OCI-LY7 (cell line): ENCODE results near the gene SNX25. TPM values are rescaled to one million over a fixed set of nuclear protein-coding genes. Genes with fewer than 3 reads are reported as not detected.

ENCODE experiments used
- BruUV-seq: library from RNA; stranded (reverse); fragments of 400-500 nt; replicated peaks from 2 replicates; lab custom pipeline; 2021; lab: Mats Ljungman, UMichigan
- CTCF ChIA-PET: fragments of 300-600 bp; sonication (Branson Sonifier 250); formaldehyde crosslinking; loops from one replicate; lab custom pipeline; 2022; ENCODE audit warnings: antibody characterized with exemption; ENCODE audit not compliant: unreplicated experiment; lab: Charles Lee
- POLR2A ChIA-PET: fragments of 300-600 bp; sonication (Branson Sonifier 250); formaldehyde crosslinking; loops from one replicate; lab custom pipeline; 2022; ENCODE audit warnings: antibody characterized with exemption; lab: Charles Lee
- DNase-seq: peaks from one replicate; pipeline ENCODE4 v3.0.0-alpha.2; 2015; ENCODE audit warnings: low spot score
- H2AFZ ChIP-seq: fragments of 200-600 bp; sonication (generic), shearing (Covaris generic); 2 replicates; pipeline ENCODE4 v1.6.1; 2014; ENCODE audit warnings: mild to moderate bottlenecking, antibody characterized with exemption, low read length, moderate library complexity
- H3K27ac ChIP-seq: fragments of 200-600 bp; sonication (generic); 2 replicates; pipeline ENCODE4 v1.5.1; 2014; ENCODE audit warnings: mixed run types, low read depth, mild to moderate bottlenecking, moderate library complexity, low read length, inconsistent platforms; ENCODE audit not compliant: poor library complexity, severe bottlenecking
- H3K36me3 ChIP-seq: fragments of 200-600 bp; sonication (generic); 2 replicates; pipeline ENCODE4 v1.6.1; 2014; ENCODE audit warnings: mild to moderate bottlenecking, antibody characterized with exemption, low read length, moderate library complexity, mixed read lengths; ENCODE audit not compliant: insufficient read depth
- H3K4me1 ChIP-seq: fragments of 200-600 bp; sonication (generic); 2 replicates; pipeline ENCODE4 v1.5.1; 2014; ENCODE audit warnings: mild to moderate bottlenecking, low read length; ENCODE audit not compliant: insufficient read depth, poor library complexity, severe bottlenecking
- H3K4me2 ChIP-seq: fragments of 200-600 bp; sonication (generic); 2 replicates; pipeline ENCODE4 v1.6.1; 2014; ENCODE audit warnings: mild to moderate bottlenecking, low read length
- H3K4me3 ChIP-seq: fragments of 200-600 bp; sonication (generic); 2 replicates; pipeline ENCODE4 v1.5.1; 2014; ENCODE audit warnings: mild to moderate bottlenecking, low read depth, low read length; ENCODE audit not compliant: poor library complexity, severe bottlenecking
- H3K79me2 ChIP-seq: fragments of 200-600 bp; sonication (generic); 2 replicates; pipeline ENCODE4 v1.6.1; 2016; ENCODE audit warnings: low read depth, mild to moderate bottlenecking, low read length, moderate library complexity, mixed read lengths; ENCODE audit not compliant: insufficient read depth
- H3K9me2 ChIP-seq: fragments of 200-600 bp; sonication (generic); 2 replicates; pipeline ENCODE4 v1.6.1; 2016; ENCODE audit warnings: mild to moderate bottlenecking, low read length, mixed read lengths; ENCODE audit not compliant: insufficient read depth
- H3K9me3 ChIP-seq: fragments of 200-600 bp; sonication (generic); 2 replicates; pipeline ENCODE4 v1.6.1; 2014; ENCODE audit warnings: mild to moderate bottlenecking, mixed run types, low read length, mixed read lengths
- H4K20me1 ChIP-seq: fragments of 200-600 bp; sonication (generic); 2 replicates; pipeline ENCODE4 v1.6.1; 2014; ENCODE audit warnings: mild to moderate bottlenecking, antibody characterized with exemption, low read length, moderate library complexity, mixed read lengths; ENCODE audit not compliant: insufficient read depth
- EZH2phosphoT487 ChIP-seq: fragments of 200-600 bp; sonication (generic); IDR thresholded peaks from 2 replicates; pipeline ENCODE4 v1.6.1; 2018; ENCODE audit warnings: low read depth, borderline replicate concordance, mild to moderate bottlenecking, mixed run types, antibody characterized with exemption, low read length, moderate library complexity, mixed read lengths
- intact Hi-C: fragments of 100-400 bp; cut with micrococcal nuclease; formaldehyde crosslinking; loops from one replicate; pipeline ENCODE4 v1.10.0; 2022; ENCODE audit not compliant: unreplicated experiment
- total RNA-seq, 2 experiments: library from RNA; depleted of rRNA in 1 of 2; stranded (reverse); fragments of >200 nt in 1 of 2; shearing (Covaris generic) in 1 of 2; gene quantifications; 2 replicates each; pipeline ENCODE4 v1.2.3, GENCODE V29; 2014 to 2022
- TF ChIP-seq, protein P1 (sequence below): fragments of 200-600 bp; sonication (generic); conservative IDR thresholded peaks from 2 replicates; pipeline ENCODE4 v1.5.1; 2014; ENCODE audit warnings: mild to moderate bottlenecking, antibody characterized with exemption, low read length, moderate library complexity, mixed read lengths

Gene SNX25
- total RNA-seq, 2 experiments from 2014 or later = 33.7 to 55.6 TPM

GRCh38 chr4:185167234-185167633 is 42.2 kb upstream of the SNX25 start:
- CTCF ChIA-PET = interaction anchor here (0.6 kb wide), 1 partner anchor 142 kb away, joined by 3 read pairs; no protein-coding TSS in a partner anchor
- H3K4me3 ChIP-seq = no peak overlapping the region
- no peak overlapping the region for H2AFZ ChIP-seq
- no peaks in the 10 kb centered on the region for H3K9me3 ChIP-seq
- H3K27ac ChIP-seq = no peak overlapping the region
- peaks cover 3% of the 10 kb centered on the region; the same call in 1 of the 2 replicates for H3K79me2 ChIP-seq
- DNase-seq = no peak
- H3K4me2 ChIP-seq = no peak overlapping the region
- TF ChIP-seq, protein P1, sequence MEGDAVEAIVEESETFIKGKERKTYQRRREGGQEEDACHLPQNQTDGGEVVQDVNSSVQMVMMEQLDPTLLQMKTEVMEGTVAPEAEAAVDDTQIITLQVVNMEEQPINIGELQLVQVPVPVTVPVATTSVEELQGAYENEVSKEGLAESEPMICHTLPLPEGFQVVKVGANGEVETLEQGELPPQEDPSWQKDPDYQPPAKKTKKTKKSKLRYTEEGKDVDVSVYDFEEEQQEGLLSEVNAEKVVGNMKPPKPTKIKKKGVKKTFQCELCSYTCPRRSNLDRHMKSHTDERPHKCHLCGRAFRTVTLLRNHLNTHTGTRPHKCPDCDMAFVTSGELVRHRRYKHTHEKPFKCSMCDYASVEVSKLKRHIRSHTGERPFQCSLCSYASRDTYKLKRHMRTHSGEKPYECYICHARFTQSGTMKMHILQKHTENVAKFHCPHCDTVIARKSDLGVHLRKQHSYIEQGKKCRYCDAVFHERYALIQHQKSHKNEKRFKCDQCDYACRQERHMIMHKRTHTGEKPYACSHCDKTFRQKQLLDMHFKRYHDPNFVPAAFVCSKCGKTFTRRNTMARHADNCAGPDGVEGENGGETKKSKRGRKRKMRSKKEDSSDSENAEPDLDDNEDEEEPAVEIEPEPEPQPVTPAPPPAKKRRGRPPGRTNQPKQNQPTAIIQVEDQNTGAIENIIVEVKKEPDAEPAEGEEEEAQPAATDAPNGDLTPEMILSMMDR = no peak
- no peak for TF ChIP-seq EZH2phosphoT487
- no TSS peak for BruUV-seq
- intact Hi-C loops = no loop called here
- peaks cover 17% of the 10 kb centered on the region for H3K4me1 ChIP-seq
- H3K9me2 ChIP-seq = no peaks in the 10 kb centered on the region
- H3K36me3 ChIP-seq = peaks cover 68% of the 10 kb centered on the region
- POLR2A ChIA-PET = interaction anchor here (0.6 to 1.6 kb wide), 6 partner anchors 10 to 858 kb away, joined by 3 to 8 read pairs (median 6); partner anchors contain the start of gene SLC25A4
- no peaks in the 10 kb centered on the region for H4K20me1 ChIP-seq

DNA sequence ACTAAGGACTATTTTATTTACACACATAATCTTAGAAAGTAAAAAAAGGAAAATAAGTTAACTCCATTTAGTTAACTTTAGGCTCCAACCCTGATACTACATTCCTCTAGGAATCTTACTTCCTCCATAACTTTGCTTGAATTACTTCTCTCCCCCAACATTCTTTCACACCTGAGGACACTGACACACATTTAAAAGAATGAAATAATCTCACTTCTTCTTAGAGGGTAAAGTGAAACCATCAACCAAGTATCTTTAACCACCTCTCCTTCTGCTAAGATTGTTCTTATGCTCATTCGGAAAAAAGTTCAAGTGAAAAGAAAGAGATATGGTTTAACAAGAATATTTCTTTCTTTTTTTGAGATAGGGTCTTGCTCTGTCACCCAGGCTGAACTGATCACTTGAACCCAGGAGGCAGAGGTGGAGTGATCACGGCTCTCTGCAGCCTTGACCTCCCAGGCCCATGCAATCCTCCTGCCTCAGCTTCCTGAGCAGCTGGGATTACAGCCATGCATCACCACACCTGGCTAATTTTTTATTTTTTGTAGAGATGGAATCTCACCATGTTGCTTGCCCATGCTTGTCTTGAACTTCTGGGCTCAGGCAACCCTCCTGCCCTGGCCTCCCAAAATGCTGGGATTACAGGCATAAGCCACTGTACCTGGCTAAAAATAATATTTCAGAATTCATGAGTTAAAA is 37.9 kb upstream of the SNX25 start:
- Histone ChIP-seq H3K27ac (peak overlapping the region; percentile 79), H3K4me1 (peaks cover 26% of the 10 kb centered on the region), H3K79me2 (peaks cover 3% of the 10 kb centered on the region; the same call in 1 of the 2 replicates), H4K20me1 (no peaks in the 10 kb centered on the region), H3K4me2 (peak overlapping the region; percentile 58), H3K9me2 (no peaks in the 10 kb centered on the region), H3K4me3 (peak overlapping the region; percentile 16), H3K36me3 (peaks cover 65% of the 10 kb centered on the region), H2AFZ (no peak overlapping the region), H3K9me3 (no peaks in the 10 kb centered on the region)
- intact Hi-C loops = no loop called here
- BruUV-seq = no TSS peak
- POLR2A ChIA-PET = interaction anchor here (0.5 to 2.0 kb wide), 8 partner anchors 10 to 522 kb away, joined by 3 to 5 read pairs (median 3); partner anchors contain the start of genes CASP3, PRIMPOL and SLC25A4
- CTCF ChIA-PET = no interaction called here
- TF ChIP-seq, protein P1 = no peak
- TF ChIP-seq EZH2phosphoT487 = no peak
- DNase-seq = peak; percentile 52

DNA sequence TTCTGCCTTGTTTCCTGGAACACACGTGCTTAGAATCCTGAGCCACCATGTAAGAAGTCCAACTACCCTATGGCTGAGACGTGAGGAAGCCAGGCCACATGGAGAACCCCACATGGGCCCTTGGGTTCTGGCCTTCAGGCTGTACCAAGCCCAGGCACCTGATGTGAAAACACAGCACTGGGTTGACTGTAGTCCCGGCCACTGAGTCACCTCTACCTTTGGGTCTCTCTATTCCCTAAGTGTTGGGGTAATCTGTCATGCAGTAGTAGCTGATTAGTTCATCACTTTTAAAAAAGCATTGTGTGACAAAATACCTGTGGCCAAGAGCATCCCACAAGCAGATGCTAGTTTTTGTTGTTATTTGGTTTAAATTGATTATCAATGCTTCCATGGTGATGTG is 29.9 kb upstream of the SNX25 start:
- Histone ChIP-seq H3K36me3 (peaks cover 33% of the 10 kb centered on the region; the same call in 1 of the 2 replicates), H3K9me3 (no peaks in the 10 kb centered on the region), H3K9me2 (no peaks in the 10 kb centered on the region), H3K4me3 (no peak overlapping the region), H3K79me2 (peaks cover 14% of the 10 kb centered on the region; the same call in 1 of the 2 replicates), H4K20me1 (no peaks in the 10 kb centered on the region), H2AFZ (no peak overlapping the region), H3K4me1 (peaks cover 7% of the 10 kb centered on the region), H3K27ac (no peak overlapping the region), H3K4me2 (no peak overlapping the region)
- no TSS peak for BruUV-seq
- ChIA-PET POLR2A (no interaction called here), CTCF (interaction anchor here (0.5 kb wide), 1 partner anchor 32 kb away, joined by 3 read pairs; no protein-coding TSS in a partner anchor)
- intact Hi-C loops = no loop called here
- DNase-seq = no peak
- TF ChIP-seq, protein P1 = no peak
- no peak for TF ChIP-seq EZH2phosphoT487
